ENCODE data around the gene KRT24. TPM values are rescaled to one million over a fixed set of nuclear protein-coding genes. Genes with fewer than 3 reads are reported as not detected.

Gene KRT24
- total and polyA plus RNA-seq, 3 donors from 2014 or later, result 0.12 TPM; not detected in 2

GRCh38 chr17:40648384-40648968, 55.1 kb downstream of the KRT24 start:
- H3K36me3 ChIP-seq (ENCODE audit: low read depth, missing control alignments), result no peaks in the 10 kb centered on the region
- H3K4me1 ChIP-seq, result peaks cover 26% of the 10 kb centered on the region
- H3K27me3 ChIP-seq, result no peaks in the 10 kb centered on the region
- H3K27ac ChIP-seq, result peak overlapping the region; percentile 99
- H3K4me3 ChIP-seq, result peak overlapping the region; percentile 83 to 90
- H3K9me3 ChIP-seq, result no peaks in the 10 kb centered on the region
- DNase-seq, result peak; percentile 58
- WGBS, 2 donors, result 1 to 2% methylated on average over 19 to 28 of the region's 28 CpGs
- no peak for TF ChIP-seq POLR2A (IDR thresholded peaks at IDR 0.05)
- TF ChIP-seq, protein P1, sequence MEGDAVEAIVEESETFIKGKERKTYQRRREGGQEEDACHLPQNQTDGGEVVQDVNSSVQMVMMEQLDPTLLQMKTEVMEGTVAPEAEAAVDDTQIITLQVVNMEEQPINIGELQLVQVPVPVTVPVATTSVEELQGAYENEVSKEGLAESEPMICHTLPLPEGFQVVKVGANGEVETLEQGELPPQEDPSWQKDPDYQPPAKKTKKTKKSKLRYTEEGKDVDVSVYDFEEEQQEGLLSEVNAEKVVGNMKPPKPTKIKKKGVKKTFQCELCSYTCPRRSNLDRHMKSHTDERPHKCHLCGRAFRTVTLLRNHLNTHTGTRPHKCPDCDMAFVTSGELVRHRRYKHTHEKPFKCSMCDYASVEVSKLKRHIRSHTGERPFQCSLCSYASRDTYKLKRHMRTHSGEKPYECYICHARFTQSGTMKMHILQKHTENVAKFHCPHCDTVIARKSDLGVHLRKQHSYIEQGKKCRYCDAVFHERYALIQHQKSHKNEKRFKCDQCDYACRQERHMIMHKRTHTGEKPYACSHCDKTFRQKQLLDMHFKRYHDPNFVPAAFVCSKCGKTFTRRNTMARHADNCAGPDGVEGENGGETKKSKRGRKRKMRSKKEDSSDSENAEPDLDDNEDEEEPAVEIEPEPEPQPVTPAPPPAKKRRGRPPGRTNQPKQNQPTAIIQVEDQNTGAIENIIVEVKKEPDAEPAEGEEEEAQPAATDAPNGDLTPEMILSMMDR (IDR thresholded peaks at IDR 0.05), result no peak
- intact Hi-C loops (cut with DNase I; ENCODE audit: low total_unique reads), result no loop called here

Other genes with a start within 250 kb of the KRT24 start
- under 1 TPM; 0.12 to 0.16 TPM for gene TNS4, start 202.1 kb downstream of the KRT24 start, total RNA-seq
- 0.09 TPM for gene TNS4, start 202.1 kb downstream of the KRT24 start, polyA plus RNA-seq (ENCODE audit: insufficient read depth, low read depth, low replicate concordance)
- 1 to 10 TPM in 1 of 2 donors, under 1 TPM in 1; 0.87 to 1.3 TPM for gene CCR7, start 138.3 kb downstream of the KRT24 start, total RNA-seq
- 1.5 TPM for gene CCR7, start 138.3 kb downstream of the KRT24 start, polyA plus RNA-seq (ENCODE audit: insufficient read depth, low read depth, low replicate concordance)
- 10 to 100 TPM; 80.3 to 81.6 TPM for gene SMARCE1, start 55.9 kb downstream of the KRT24 start, total RNA-seq
- gene SMARCE1, start 55.9 kb downstream of the KRT24 start, polyA plus RNA-seq (ENCODE audit: insufficient read depth, low read depth, low replicate concordance), result 86.4 TPM
- 1 to 10 TPM; 1.2 to 3.1 TPM for gene KRT222, start 38.6 kb downstream of the KRT24 start, total RNA-seq
- gene KRT222, start 38.6 kb downstream of the KRT24 start, polyA plus RNA-seq (ENCODE audit: insufficient read depth, low read depth, low replicate concordance), result 1.0 TPM
- 1 to 10 TPM; 1.2 to 1.3 TPM for gene KRT25, start 51.6 kb upstream of the KRT24 start, total RNA-seq
- 1.6 TPM for gene KRT25, start 51.6 kb upstream of the KRT24 start, polyA plus RNA-seq (ENCODE audit: insufficient read depth, low read depth, low replicate concordance)
- gene KRT26, start 68.4 kb upstream of the KRT24 start, total RNA-seq, result under 1 TPM; 0.62 to 0.79 TPM
- 0.30 TPM for gene KRT26, start 68.4 kb upstream of the KRT24 start, polyA plus RNA-seq (ENCODE audit: insufficient read depth, low read depth, low replicate concordance)
- gene KRT27, start 78.8 kb upstream of the KRT24 start, total RNA-seq, result 1 to 10 TPM in 1 of 2 donors, under 1 TPM in 1; 0.87 to 1.4 TPM
- gene KRT27, start 78.8 kb upstream of the KRT24 start, polyA plus RNA-seq (ENCODE audit: insufficient read depth, low read depth, low replicate concordance), result 0.58 TPM
- under 1 TPM; 0.43 to 0.87 TPM for gene KRT28, start 96.2 kb upstream of the KRT24 start, total RNA-seq
- 0.37 TPM for gene KRT28, start 96.2 kb upstream of the KRT24 start, polyA plus RNA-seq (ENCODE audit: insufficient read depth, low read depth, low replicate concordance)
- gene KRT10, start 118.9 kb upstream of the KRT24 start, total RNA-seq, result 10 to 100 TPM; 22.1 to 25.8 TPM
- 69.4 TPM for gene KRT10, start 118.9 kb upstream of the KRT24 start, polyA plus RNA-seq (ENCODE audit: insufficient read depth, low read depth, low replicate concordance)
- under 1 TPM; 0.63 to 0.68 TPM for gene KRT12, start 163.5 kb upstream of the KRT24 start, total RNA-seq
- gene KRT12, start 163.5 kb upstream of the KRT24 start, polyA plus RNA-seq (ENCODE audit: insufficient read depth, low read depth, low replicate concordance), result 0.26 TPM
- not detected for gene KRT20, start 181.5 kb upstream of the KRT24 start, total RNA-seq
- gene KRT20, start 181.5 kb upstream of the KRT24 start, polyA plus RNA-seq (ENCODE audit: insufficient read depth, low read depth, low replicate concordance), result not detected
- 10 to 100 TPM; 14.0 to 17.3 TPM for gene KRT23, start 233.9 kb upstream of the KRT24 start, total RNA-seq
- gene KRT23, start 233.9 kb upstream of the KRT24 start, polyA plus RNA-seq (ENCODE audit: insufficient read depth, low read depth, low replicate concordance), result 52.2 TPM